IMR-90 (cell line): ENCODE measurements around the gene BLVRB. TPM values are rescaled to one million over a fixed set of nuclear protein-coding genes. Genes with fewer than 3 reads are reported as not detected.

ENCODE experiments used
- ATAC-seq: fragments of 200-7000 bp; cut with Tn5 transposase; 2 replicates; pipeline ENCODE4 v1.9.1; 2020; ENCODE audit warnings: low read depth, mild to moderate bottlenecking, moderate library complexity
- BruUV-seq: library from RNA; stranded (reverse); fragments of 400-500 nt; replicated peaks from 2 replicates; lab custom pipeline; 2021; lab: Mats Ljungman, UMichigan
- CTCF ChIA-PET: fragments of 300-600 bp; formaldehyde crosslinking; extraction: SDS; loops from one replicate; lab custom pipeline; 2021; ENCODE audit warnings: antibody characterized with exemption; lab: Yijun Ruan, JAX
- POLR2A ChIA-PET: fragments of 300-600 bp; sonication (Branson Sonifier 250); formaldehyde crosslinking; loops from one replicate; lab custom pipeline; 2022; ENCODE audit warnings: antibody characterized with exemption; ENCODE audit not compliant: unreplicated experiment; lab: Charles Lee
- DNase-seq: peaks from one replicate; pipeline ENCODE4 v3.0.0; 2013
- H2AFZ ChIP-seq: replicated peaks from 2 replicates; pipeline ENCODE3; 2013; ENCODE audit warnings: low read length, mild to moderate bottlenecking; ENCODE audit not compliant: poor library complexity
- H2AK5ac ChIP-seq: 2 replicates; pipeline ENCODE4 v1.6.1; 2013; ENCODE audit warnings: low read depth, low read length, inconsistent platforms
- H2AK9ac ChIP-seq: replicated peaks from 2 replicates; pipeline ENCODE3; 2013; ENCODE audit warnings: mild to moderate bottlenecking, low read depth, low read length, moderate library complexity; ENCODE audit not compliant: poor library complexity
- H2BK120ac ChIP-seq: 2 replicates; pipeline ENCODE4 v1.6.1; 2013; ENCODE audit warnings: low read depth, low read length, inconsistent platforms
- H2BK15ac ChIP-seq: 3 replicates; pipeline ENCODE4 v1.6.1; 2013; ENCODE audit warnings: low read depth, low read length, inconsistent platforms
- H2BK20ac ChIP-seq: 2 replicates; pipeline ENCODE4 v1.6.1; 2013; ENCODE audit warnings: low read depth, mild to moderate bottlenecking, inconsistent platforms, low read length, moderate library complexity
- H2BK5ac ChIP-seq: 2 replicates; pipeline ENCODE4 v1.6.1; 2013; ENCODE audit warnings: mild to moderate bottlenecking, low read depth, low read length, inconsistent platforms; ENCODE audit not compliant: poor library complexity, severe bottlenecking
- H3K14ac ChIP-seq: replicated peaks from 2 replicates; pipeline ENCODE4 v1.6.1; 2013; ENCODE audit warnings: low read depth, low read length, inconsistent platforms
- H3K18ac ChIP-seq: 2 replicates; pipeline ENCODE4 v1.6.1; 2013; ENCODE audit warnings: low read depth, low read length, control low read depth
- H3K23ac ChIP-seq: 2 replicates; pipeline ENCODE4 v1.6.1; 2013; ENCODE audit warnings: low read depth, low read length, inconsistent platforms
- H3K27ac ChIP-seq: 2 replicates; pipeline ENCODE4 v1.5.1; 2013; ENCODE audit warnings: mild to moderate bottlenecking, control low read depth, low read length; ENCODE audit not compliant: insufficient read depth
- H3K27me3 ChIP-seq: 2 replicates; pipeline ENCODE4 v1.6.1; 2013; ENCODE audit warnings: low read length; ENCODE audit not compliant: control insufficient read depth, insufficient read depth
- H3K36me3 ChIP-seq: 2 replicates; pipeline ENCODE4 v1.6.1; 2013; ENCODE audit warnings: low read length, mixed read lengths; ENCODE audit not compliant: control insufficient read depth, insufficient read depth
- H3K4ac ChIP-seq: 2 replicates; pipeline ENCODE4 v1.6.1; 2013; ENCODE audit warnings: low read depth, low read length, inconsistent platforms
- H3K4me1 ChIP-seq: 2 replicates; pipeline ENCODE4 v1.6.1; 2013; ENCODE audit warnings: low read length, mixed read lengths; ENCODE audit not compliant: control insufficient read depth, insufficient read depth
- H3K4me2 ChIP-seq: 2 replicates; pipeline ENCODE4 v1.6.1; 2013; ENCODE audit warnings: low read depth, mild to moderate bottlenecking, control low read depth, low read length, moderate library complexity
- H3K4me3 ChIP-seq: 2 replicates; pipeline ENCODE4 v1.5.1; 2013; ENCODE audit warnings: low read depth, mild to moderate bottlenecking, control low read depth, low read length, moderate library complexity; ENCODE audit not compliant: insufficient read depth
- H3K56ac ChIP-seq: 2 replicates; pipeline ENCODE4 v1.6.1; 2013; ENCODE audit warnings: low read length, inconsistent platforms; ENCODE audit not compliant: insufficient read depth; ENCODE audit errors: extremely low read depth
- H3K79me1 ChIP-seq, 2 experiments: 2 replicates each; pipeline ENCODE4 v1.6.1; 2013; ENCODE audit warnings: low read length in 2 of 2, inconsistent platforms in 1 of 2, low read depth in 1 of 2
- H3K9ac ChIP-seq: 2 replicates; pipeline ENCODE4 v1.6.1; 2013; ENCODE audit warnings: low read depth, low read length, control low read depth
- H3K9me1 ChIP-seq: 2 replicates; pipeline ENCODE4 v1.6.1; 2013; ENCODE audit warnings: low read length, inconsistent platforms; ENCODE audit not compliant: insufficient read depth
- H3K9me3 ChIP-seq: 2 replicates; pipeline ENCODE4 v1.6.1; 2013; ENCODE audit warnings: low read length; ENCODE audit not compliant: control insufficient read depth, insufficient read depth
- H4K20me1 ChIP-seq: 2 replicates; pipeline ENCODE4 v1.6.1; 2013; ENCODE audit warnings: low read length, inconsistent platforms; ENCODE audit not compliant: insufficient read depth
- H4K5ac ChIP-seq: 2 replicates; pipeline ENCODE4 v1.6.1; 2013; ENCODE audit warnings: mild to moderate bottlenecking, low read depth, low read length, control low read depth
- H4K8ac ChIP-seq, 2 experiments: 2 replicates each; pipeline ENCODE4 v1.6.1; 2013; ENCODE audit warnings: low read depth in 2 of 2, low read length in 2 of 2, control low read depth in 1 of 2, inconsistent platforms in 1 of 2
- H4K91ac ChIP-seq: 2 replicates; pipeline ENCODE4 v1.6.1; 2013; ENCODE audit warnings: low read depth, low read length, inconsistent platforms; ENCODE audit not compliant: insufficient read depth
- BHLHE40 ChIP-seq: fragments of 150-350 bp; IDR thresholded peaks from 2 replicates; pipeline ENCODE4 v1.6.1; 2016; ENCODE audit warnings: mild to moderate bottlenecking, low read depth, low read length
- ELK1 ChIP-seq: fragments of 150-350 bp; IDR thresholded peaks from 2 replicates; pipeline ENCODE4 v1.6.1; 2016; ENCODE audit warnings: low read depth, mild to moderate bottlenecking, low read length, moderate library complexity, borderline replicate concordance
- FOS ChIP-seq: fragments of 150-350 bp; IDR thresholded peaks from 2 replicates; pipeline ENCODE4 v1.6.1; 2016; ENCODE audit warnings: low read depth, low read length
- MAFK ChIP-seq: IDR thresholded peaks from 2 replicates; pipeline ENCODE4 v1.6.1; 2012; ENCODE audit warnings: low read depth, low read length, improper control_type of control experiment
- MAZ ChIP-seq: IDR thresholded peaks from 2 replicates; pipeline ENCODE4 v1.6.1; 2012; ENCODE audit warnings: low read depth, mild to moderate bottlenecking, low read length, improper control_type of control experiment, moderate library complexity, borderline replicate concordance
- MXI1 ChIP-seq: IDR thresholded peaks from 2 replicates; pipeline ENCODE4 v1.6.1; 2012; ENCODE audit warnings: low read depth, mild to moderate bottlenecking, low read length, moderate library complexity, borderline replicate concordance
- NFE2L2 ChIP-seq: fragments of 150-350 bp; IDR thresholded peaks from 2 replicates; pipeline ENCODE4 v1.6.1; 2016; ENCODE audit warnings: low read depth, mild to moderate bottlenecking, low read length
- POLR2A ChIP-seq: IDR thresholded peaks from 2 replicates; pipeline ENCODE4 v1.6.1; 2012; ENCODE audit warnings: mild to moderate bottlenecking, low read depth, low read length
- RAD21 ChIP-seq: IDR thresholded peaks from 2 replicates; pipeline ENCODE4 v1.6.1; 2012; ENCODE audit warnings: low read length, improper control_type of control experiment
- RCOR1 ChIP-seq: IDR thresholded peaks from 2 replicates; pipeline ENCODE4 v1.6.1; 2012; ENCODE audit warnings: mild to moderate bottlenecking, low read length, improper control_type of control experiment; ENCODE audit not compliant: insufficient replicate concordance
- RFX5 ChIP-seq: IDR thresholded peaks from 2 replicates; pipeline ENCODE4 v1.8.0; 2012; ENCODE audit warnings: low read depth, mild to moderate bottlenecking, low read length, moderate library complexity
- SMC3 ChIP-seq: fragments of 150-350 bp; IDR thresholded peaks from 2 replicates; pipeline ENCODE4 v1.6.1; 2016; ENCODE audit warnings: low read depth, mild to moderate bottlenecking, antibody characterized with exemption, low read length, moderate library complexity
- WGBS, 2 experiments: methylation state at CpG; one replicate each; pipeline versions ENCODE4 v1.1.5 to v1.1.7; 2013; ENCODE audit warnings: missing lambda C conversion rate in 2 of 2; ENCODE audit not compliant: insufficient read length in 1 of 2; ENCODE audit errors: extremely low coverage in 2 of 2; 5-methylcytosine and 5-hydroxymethylcytosine counted together
- dilution Hi-C: fragments of 300-500 bp; cut with HindIII; formaldehyde crosslinking; loops from one replicate; pipeline ENCODE4 v1.14.3; 2018; ENCODE audit warnings: low sequenced_read_pairs; ENCODE audit not compliant: unreplicated experiment
- in situ Hi-C: fragments of 300-500 bp; cut with MboI; formaldehyde crosslinking; loops from 3 replicates; pipeline ENCODE4 v1.14.3; 2019; ENCODE audit warnings: low sequenced_read_pairs, inconsistent platforms, mixed read lengths
- intact Hi-C: fragments of 100-400 bp; cut with micrococcal nuclease; formaldehyde crosslinking; loops from 2 replicates; pipeline ENCODE4 v1.10.0; 2022
- polyA plus RNA-seq, 3 experiments: library from polyadenylated mRNA; depleted of rRNA; stranded (reverse); fragments of >200 nt; gene quantifications; 2 replicates each; pipeline ENCODE4 v1.2.3, GENCODE V29; 2012; ENCODE audit warnings: low replicate concordance in 1 of 3
- total RNA-seq: library from RNA; depleted of rRNA; stranded (reverse); fragments of >200 nt; gene quantifications from 2 replicates; pipeline ENCODE4 v1.2.3, GENCODE V29; 2012
- TF ChIP-seq, protein P1 (sequence below): fragments of 150-350 bp; IDR thresholded peaks from 2 replicates; pipeline ENCODE4 v1.6.1; 2017; ENCODE audit warnings: mild to moderate bottlenecking, antibody characterized with exemption, low read length, low read depth

Gene BLVRB
- total and polyA plus RNA-seq, 2 of the 4 experiments (the other 2 are of a cell fraction): 65.2 to 102 TPM

DNA sequence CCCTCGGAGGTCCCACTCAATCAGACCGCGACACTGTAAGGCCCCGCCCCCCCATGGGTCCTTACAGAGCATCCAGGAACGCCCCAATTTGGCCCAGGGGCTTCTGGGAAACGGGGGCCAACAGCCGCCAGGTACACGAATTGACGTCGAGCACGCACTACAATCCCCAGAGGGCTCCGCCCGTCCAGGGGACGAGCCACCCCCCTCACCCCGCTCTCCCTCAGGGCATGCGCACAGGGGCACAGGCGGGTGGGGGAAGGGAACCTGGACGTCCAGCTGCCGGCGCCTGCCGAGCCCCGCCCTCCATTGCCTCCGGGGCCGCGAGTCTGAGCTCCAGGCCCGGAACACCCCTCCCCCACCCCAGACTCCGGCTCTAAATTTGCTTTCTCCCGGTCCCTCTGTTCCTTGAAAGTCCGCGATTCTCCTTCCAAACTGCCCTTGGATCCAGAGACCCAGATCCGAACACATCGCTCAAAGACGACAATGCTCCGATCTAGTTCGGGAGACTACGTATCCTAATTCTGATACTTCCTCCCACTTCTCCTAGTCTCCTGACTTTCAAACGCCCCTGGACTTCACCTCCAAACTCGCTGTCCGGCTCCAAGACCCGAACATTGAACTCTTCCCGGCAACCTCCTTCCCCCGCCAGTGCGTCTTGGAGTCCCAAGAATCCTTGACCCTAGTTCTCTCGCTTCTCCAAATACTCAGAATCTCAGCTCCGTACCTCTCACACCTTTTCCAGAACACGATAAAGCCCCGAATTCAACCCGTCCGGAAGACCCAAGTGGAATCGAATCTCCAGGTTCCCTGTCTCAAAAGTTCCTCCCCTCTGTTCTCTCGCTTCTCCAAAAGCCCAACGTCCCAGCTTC, 22.2 kb downstream of the BLVRB start:
- H3K23ac ChIP-seq: peak overlapping the region; percentile 99
- in situ Hi-C loops (no loop called here), intact Hi-C loops (loop anchor here (1.0 to 5.0 kb wide), 5 partner anchors 18 to 204 kb away; partner anchors contain the start of genes C19orf47, PLD3 and SERTAD1), dilution Hi-C loops (no loop called here)
- peak overlapping the region; percentile 100 for H2AK9ac ChIP-seq
- peaks cover 2% of the 10 kb centered on the region for H3K4me1 ChIP-seq
- POLR2A ChIA-PET: interaction anchor here (1.0 kb wide), 1 partner anchor 21 kb away, joined by 4 read pairs; the partner anchor contains the start of gene BLVRB
- peak overlapping the region; percentile 99 for H3K14ac ChIP-seq
- H3K9ac ChIP-seq: peak overlapping the region; percentile 99
- no peaks in the 10 kb centered on the region for H3K27me3 ChIP-seq
- no peaks in the 10 kb centered on the region for H3K9me3 ChIP-seq
- peak overlapping the region; percentile 98 for H4K91ac ChIP-seq
- peak overlapping the region; percentile 99 for H2AK5ac ChIP-seq
- H2BK20ac ChIP-seq: peak overlapping the region; percentile 47; the same call in 1 of the 2 replicates
- H3K4ac ChIP-seq: peak overlapping the region; percentile 100
- H4K5ac ChIP-seq: peak overlapping the region; percentile 86
- BruUV-seq: no TSS peak
- peak overlapping the region; percentile 88 to 97 for H4K8ac ChIP-seq
- peak overlapping the region; percentile 95 for H2AFZ ChIP-seq
- peak overlapping the region; percentile 65 for H3K4me2 ChIP-seq
- peak overlapping the region; percentile 91 for H2BK5ac ChIP-seq
- peak; percentile 76 for ATAC-seq
- H3K36me3 ChIP-seq: peaks cover 23% of the 10 kb centered on the region
- peaks cover 33% of the 10 kb centered on the region for H4K20me1 ChIP-seq
- CTCF ChIA-PET: interaction anchor here (0.7 to 1.3 kb wide), 3 partner anchors 19 to 159 kb away, joined by 3 read pairs; no protein-coding TSS in a partner anchor
- TF ChIP-seq BHLHE40 (0 out of 2 replicates have a peak, but pooled peaks have one; percentile 49), MXI1 (peak; percentile 35; the same call in 1 of the 2 replicates), MAZ (peak; percentile 97), POLR2A (peak; percentile 72), RFX5 (no peak), RAD21 (peak; percentile 13; the same call in 1 of the 2 replicates), FOS (0 out of 2 replicates have a peak, but pooled peaks have one; percentile 7), SMC3 (0 out of 2 replicates have a peak, but pooled peaks have one; percentile 7), RCOR1 (no peak), MAFK (no peak), ELK1 (no peak), NFE2L2 (no peak)
- TF ChIP-seq, protein P1, sequence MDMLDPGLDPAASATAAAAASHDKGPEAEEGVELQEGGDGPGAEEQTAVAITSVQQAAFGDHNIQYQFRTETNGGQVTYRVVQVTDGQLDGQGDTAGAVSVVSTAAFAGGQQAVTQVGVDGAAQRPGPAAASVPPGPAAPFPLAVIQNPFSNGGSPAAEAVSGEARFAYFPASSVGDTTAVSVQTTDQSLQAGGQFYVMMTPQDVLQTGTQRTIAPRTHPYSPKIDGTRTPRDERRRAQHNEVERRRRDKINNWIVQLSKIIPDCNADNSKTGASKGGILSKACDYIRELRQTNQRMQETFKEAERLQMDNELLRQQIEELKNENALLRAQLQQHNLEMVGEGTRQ: peak; percentile 39
- H3K18ac ChIP-seq: peak overlapping the region; percentile 94
- H3K4me3 ChIP-seq: peak overlapping the region; percentile 70
- H2BK15ac ChIP-seq: peak overlapping the region; percentile 78; the same call in 2 of the 3 replicates
- peak; percentile 100 for DNase-seq
- peaks cover 16 to 44% of the 10 kb centered on the region in 2 experiments; a peak in 3 of 4 replicates for H3K79me1 ChIP-seq
- H2BK120ac ChIP-seq: peak overlapping the region; percentile 88
- no peaks in the 10 kb centered on the region; the same call in 1 of the 2 replicates for H3K9me1 ChIP-seq
- peak overlapping the region; percentile 97 for H3K56ac ChIP-seq
- H3K27ac ChIP-seq: peak overlapping the region; percentile 95
- WGBS, 2 experiments: 0% methylated on average over 29 of the region's 52 CpGs; no CpG with 5 or more reads in 1 of the 2 experiments
